ENCODE results near the gene HOXB8.

The HOXB8 gene

GRCh38 chr17:48637323-48638260, 22.5 kb upstream of the HOXB8 start:
- DNase-seq = no peak

GRCh38 chr17:48636177-48637018, 21.3 kb upstream of the HOXB8 start:
- peak in 2 of 4 experiments; percentile 58 to 60 for DNase-seq

- no peak for DNase-seq
Measured at GRCh38 chr17:48634493-48635208, 19.6 kb upstream of the HOXB8 start.

- no peak for DNase-seq
Measured at GRCh38 chr17:48633266-48633677, 18.2 kb upstream of the HOXB8 start.

GRCh38 chr17:48632579-48633265, 17.6 kb upstream of the HOXB8 start:
- no peak for DNase-seq

- DNase-seq = no peak
Measured at GRCh38 chr17:48631693-48632578, 16.8 kb upstream of the HOXB8 start.

GRCh38 chr17:48630925-48631692, 16.0 kb upstream of the HOXB8 start:
- DNase-seq = no peak

- DNase-seq = no peak
Measured at GRCh38 chr17:48630009-48630924, 15.2 kb upstream of the HOXB8 start.

- DNase-seq = no peak
Measured at GRCh38 chr17:48629411-48629759, 14.3 kb upstream of the HOXB8 start.

GRCh38 chr17:48628649-48629410, 13.7 kb upstream of the HOXB8 start:
- DNase-seq = no peak

- no peak for DNase-seq
Measured at GRCh38 chr17:48627623-48628521, 12.8 kb upstream of the HOXB8 start.

GRCh38 chr17:48627118-48627597, 12.1 kb upstream of the HOXB8 start:
- no peak for DNase-seq

- DNase-seq = no peak
Measured at GRCh38 chr17:48626245-48627117, 11.4 kb upstream of the HOXB8 start, which contains the start of gene HOXB9. HOXB9 (minus strand) TSS chr17:48626358; CDS start chr17:48626269, 89 bp downstream.

GRCh38 chr17:48625495-48626244, 10.6 kb upstream of the HOXB8 start:
- DNase-seq = no peak

Measured in activated naive CD4-positive, alpha-beta T cell (primary cell).